HG02610 (cell line): Measurements from ENCODE around the gene DSCAML1.

ENCODE experiments used
- ATAC-seq: cut with Tn5 transposase; IDR thresholded peaks from one replicate; pipeline ENCODE4 v1.9.1; 2021; ENCODE audit warnings: mild to moderate bottlenecking, moderate library complexity; ENCODE audit not compliant: unreplicated experiment

Gene DSCAML1

DNA sequence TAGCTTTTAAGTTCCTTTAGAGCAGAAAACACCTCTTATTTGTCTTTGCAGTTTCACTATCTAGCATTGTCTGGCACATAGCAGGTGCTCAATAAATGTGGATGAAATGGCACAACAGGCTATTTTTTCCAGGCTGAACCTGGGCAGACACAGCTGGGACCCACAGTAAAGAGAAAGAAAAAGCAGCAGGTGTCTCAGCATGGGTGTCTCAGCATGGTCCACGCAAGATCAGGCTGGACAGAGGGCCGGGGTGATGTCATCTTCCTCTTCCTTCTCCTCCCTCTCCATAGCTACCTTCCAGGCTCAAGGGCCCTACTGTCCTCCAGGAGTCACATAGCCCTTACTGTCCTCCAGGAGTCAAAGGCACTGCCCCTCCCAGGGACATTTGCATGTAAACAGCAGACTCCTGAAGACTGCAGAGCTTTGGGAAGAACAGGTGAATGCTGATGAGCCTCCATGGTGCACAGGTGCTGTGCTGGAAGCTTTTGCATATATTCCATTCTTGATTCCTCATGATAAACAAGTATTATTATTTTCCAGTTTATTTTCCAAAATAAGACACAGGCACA is 65.2 kb downstream of the DSCAML1 start:
- ATAC-seq = no peak

- no peak for ATAC-seq
These were observed 66.7 kb downstream of the DSCAML1 start for GRCh38 chr11:117730208-117730800.

DNA sequence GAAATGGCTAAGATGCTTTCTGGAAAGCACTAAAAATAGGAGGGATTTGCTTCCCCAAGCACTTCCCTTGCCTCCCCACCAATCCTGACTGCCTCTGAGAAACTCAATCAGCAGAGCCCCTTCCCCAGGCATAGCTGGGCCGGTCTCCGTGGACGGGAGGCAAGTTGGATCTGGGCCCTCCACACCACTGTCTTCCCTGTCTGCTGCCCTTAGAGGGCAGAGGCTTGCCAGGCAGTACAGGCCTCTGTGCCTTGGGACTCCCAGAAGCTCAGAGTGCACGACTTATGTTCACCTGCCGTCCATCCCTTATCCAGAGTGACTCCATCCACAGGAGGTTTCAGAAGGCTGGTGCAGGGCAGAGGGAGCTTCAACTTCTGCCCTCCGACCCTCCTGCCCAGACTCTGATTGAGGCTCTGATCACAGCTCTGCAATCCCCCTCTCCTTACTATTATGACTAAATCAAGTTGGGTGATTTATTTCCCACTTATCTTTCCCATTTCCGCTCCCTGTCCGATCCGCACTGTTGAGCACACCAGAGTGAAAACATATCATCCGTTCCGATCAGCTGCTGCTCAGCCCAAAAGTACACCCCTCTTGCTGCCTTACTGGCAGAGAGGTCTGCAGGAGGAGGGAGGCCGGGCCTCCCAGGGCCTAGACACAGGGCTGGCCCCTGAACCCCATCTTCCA is 71.8 kb downstream of the DSCAML1 start:
- no peak for ATAC-seq

DNA sequence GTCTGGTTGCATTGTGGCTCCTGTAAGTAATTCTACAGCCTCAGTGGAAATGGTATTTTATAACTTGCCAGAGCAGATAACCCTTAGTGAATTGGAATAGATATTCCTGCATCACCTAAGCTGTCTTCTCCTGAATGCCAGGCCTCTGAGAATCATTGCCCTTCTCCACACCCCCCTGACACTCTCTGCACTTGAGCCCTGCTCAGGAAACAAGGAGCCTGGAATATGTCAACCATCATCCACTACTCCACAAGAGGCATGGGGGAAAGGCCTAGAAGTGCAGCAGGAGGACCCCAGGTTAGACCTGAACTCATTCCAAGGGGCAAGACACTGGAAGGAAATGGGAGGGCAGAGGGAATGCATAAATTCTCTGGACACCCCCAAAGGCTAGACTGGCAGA is 72.4 kb downstream of the DSCAML1 start:
- ATAC-seq = no peak

GRCh38 chr11:117724104-117724503 is 72.9 kb downstream of the DSCAML1 start:
- no peak for ATAC-seq

GRCh38 chr11:117723277-117724024 is 73.6 kb downstream of the DSCAML1 start:
- ATAC-seq = no peak

DNA sequence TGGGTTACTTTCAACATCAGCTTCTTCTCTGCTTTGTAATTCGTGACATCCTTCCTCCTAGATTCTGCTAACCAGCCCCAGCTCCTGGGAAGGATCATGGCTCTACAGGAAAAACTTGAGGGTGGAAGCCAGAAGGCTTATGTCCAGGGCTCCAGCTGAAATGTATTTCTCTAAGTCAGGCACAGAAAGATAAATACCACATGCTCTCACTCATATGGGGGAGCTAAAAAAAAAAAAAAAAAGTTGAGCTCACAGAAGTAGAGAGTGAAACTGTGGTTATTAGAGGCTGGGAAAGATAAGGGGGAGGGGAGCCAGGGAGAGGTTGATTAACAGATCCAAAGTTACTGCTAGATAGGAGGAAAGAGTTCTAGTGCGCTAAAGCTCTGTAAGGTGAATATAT is 74.9 kb downstream of the DSCAML1 start:
- ATAC-seq = no peak

DNA sequence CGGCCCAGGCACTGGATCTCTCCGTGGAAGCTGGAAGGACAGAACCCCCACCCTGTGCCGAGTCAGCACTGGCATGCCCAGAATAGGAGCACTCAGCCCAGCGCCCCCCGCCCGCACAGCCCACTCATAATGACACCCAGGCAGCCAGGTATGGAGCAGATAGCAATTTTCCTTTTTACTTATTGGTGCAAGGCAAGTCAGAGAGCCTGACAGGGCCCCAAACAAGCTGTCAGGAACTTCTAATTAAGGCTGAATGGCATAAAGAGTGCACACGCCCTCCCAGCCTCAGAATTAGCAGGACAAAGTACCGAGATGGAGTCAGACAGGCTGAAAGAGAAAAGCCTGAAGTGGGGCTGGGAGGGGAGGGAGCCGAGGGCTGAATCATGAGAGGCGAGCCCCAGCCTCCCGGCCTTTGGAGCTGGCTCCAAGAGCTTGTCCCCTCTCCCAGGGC is 76.9 kb downstream of the DSCAML1 start:
- ATAC-seq = no peak

- no peak for ATAC-seq
These were observed 77.5 kb downstream of the DSCAML1 start for GRCh38 chr11:117719480-117719879.

- no peak for ATAC-seq
These were observed 79.3 kb downstream of the DSCAML1 start for GRCh38 chr11:117717485-117718314.

DNA sequence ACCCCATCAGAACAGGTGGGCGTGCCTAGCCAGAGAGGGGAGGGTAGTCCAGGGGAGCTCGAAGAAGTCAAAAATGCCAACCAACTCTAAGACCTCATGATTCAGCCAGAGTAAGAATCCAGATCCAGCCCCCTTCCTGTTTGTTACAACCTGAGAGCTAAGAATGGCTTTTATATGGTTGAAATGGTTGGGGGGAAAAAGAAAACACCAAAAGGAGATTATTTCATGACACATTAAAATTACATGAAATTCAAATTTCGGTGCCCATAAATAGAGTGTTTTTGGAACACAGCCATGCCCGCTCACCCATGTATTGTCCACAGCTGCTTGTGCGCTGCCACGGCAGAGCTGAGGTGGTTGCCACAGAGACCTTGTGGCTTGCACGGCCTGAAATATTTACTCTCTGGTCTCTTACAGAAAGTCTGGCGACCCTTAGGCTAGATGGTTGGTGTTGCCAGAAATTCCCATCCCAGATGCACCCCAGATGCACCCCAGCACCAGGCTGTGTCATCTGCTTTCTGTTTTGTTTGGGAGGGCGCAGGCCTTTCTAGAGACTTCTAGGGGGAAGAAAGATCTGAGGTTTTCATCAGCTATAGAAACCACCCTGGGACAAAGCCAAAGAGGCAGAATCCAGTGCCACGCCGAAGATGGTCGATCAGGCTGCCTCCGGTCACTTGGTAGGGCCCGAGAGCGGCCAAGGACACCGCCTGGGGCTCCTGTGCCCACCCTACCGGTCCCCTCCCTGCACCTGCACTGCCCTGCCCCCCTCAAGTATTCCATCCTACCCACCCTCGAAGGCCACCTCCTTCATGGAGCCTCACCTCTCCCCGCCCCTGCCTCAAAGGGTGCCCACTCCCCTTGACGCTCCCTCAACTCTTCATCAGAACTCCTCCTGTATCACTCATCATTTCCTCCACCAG is 80.2 kb downstream of the DSCAML1 start:
- ATAC-seq = no peak

- no peak for ATAC-seq
These were observed 81.2 kb downstream of the DSCAML1 start for GRCh38 chr11:117715801-117716200.

- no peak for ATAC-seq
These were observed 83.5 kb downstream of the DSCAML1 start for GRCh38 chr11:117713538-117713991.

- ATAC-seq = no peak
These were observed 84.5 kb downstream of the DSCAML1 start for GRCh38 chr11:117712530-117712929.

DNA sequence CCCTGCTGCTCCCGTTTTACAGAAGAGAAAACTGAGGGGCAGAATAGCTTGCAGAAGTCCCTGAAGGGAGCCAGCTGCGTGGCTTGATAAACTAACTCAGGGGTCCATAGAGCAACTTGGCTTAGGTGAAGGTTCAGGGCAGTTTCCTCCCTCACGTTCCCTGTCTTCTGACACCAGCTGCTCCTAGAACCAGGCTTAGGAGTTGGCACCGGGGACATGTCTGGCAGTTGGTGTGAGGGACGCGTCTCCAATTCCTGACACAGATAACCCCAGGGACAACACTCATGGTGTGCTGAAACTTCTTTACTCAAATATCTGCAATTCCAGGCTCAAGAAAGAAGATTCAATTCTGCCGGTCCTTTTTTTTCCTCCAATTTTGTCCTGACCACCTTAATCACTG is 85.7 kb downstream of the DSCAML1 start:
- no peak for ATAC-seq

DNA sequence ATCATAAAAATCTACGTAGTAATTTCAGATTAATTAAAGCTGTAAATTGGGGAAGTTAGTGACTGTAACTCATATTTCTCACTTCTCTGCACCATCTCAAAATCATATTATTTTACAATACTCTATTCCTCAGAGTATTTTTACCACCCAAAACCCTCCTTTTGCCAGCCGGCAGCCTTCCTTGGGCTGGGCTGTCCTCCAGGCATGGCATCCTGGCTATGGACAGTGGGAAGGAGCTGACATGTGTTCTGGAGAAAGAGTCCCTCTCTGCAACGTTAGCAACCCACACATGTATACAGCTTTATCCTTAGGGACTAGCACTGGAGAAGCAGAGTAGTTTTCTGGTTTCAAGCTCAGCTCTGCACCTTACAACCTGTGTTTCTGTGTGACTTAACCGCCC is 86.8 kb downstream of the DSCAML1 start:
- ATAC-seq = no peak

- ATAC-seq = no peak
These were observed 90.6 kb downstream of the DSCAML1 start for GRCh38 chr11:117706322-117706814.

GRCh38 chr11:117705866-117706265 is 91.2 kb downstream of the DSCAML1 start:
- no peak for ATAC-seq

GRCh38 chr11:117704395-117705100 is 92.5 kb downstream of the DSCAML1 start:
- no peak for ATAC-seq
